ENCODE data around the gene SERGEF.

SERGEF gene

GRCh38 chr11:18012906-18013781 lies at the start of gene SERGEF:
SERGEF (minus strand) TSS chr11:18013047; CDS start chr11:18013010, 37 bp downstream.
- DNase-seq (ENCODE audit: low read depth in 2 of 2): peak; percentile 92

- no peak for DNase-seq (ENCODE audit: low read depth in 2 of 2)
Measured at GRCh38 chr11:18061351-18061750, 48.5 kb upstream of the SERGEF start.

GRCh38 chr11:18056561-18057181 lies 43.8 kb upstream of the SERGEF start:
- DNase-seq (ENCODE audit: low read depth in 2 of 2): no peak

GRCh38 chr11:18054511-18055103 lies 41.8 kb upstream of the SERGEF start:
- no peak for DNase-seq (ENCODE audit: low read depth in 2 of 2)

- DNase-seq (ENCODE audit: low read depth in 2 of 2): no peak
Measured at GRCh38 chr11:18050848-18051247, 38.0 kb upstream of the SERGEF start.

GRCh38 chr11:18046116-18046777 lies 33.4 kb upstream of the SERGEF start, which contains the start of gene TPH1:
TPH1 (minus strand) TSS chr11:18046269; CDS start chr11:18040762, 5,507 bp downstream.
- no peak for DNase-seq (ENCODE audit: low read depth in 2 of 2)

GRCh38 chr11:18036456-18036855 lies 23.6 kb upstream of the SERGEF start:
- DNase-seq (ENCODE audit: low read depth in 2 of 2): no peak

GRCh38 chr11:18027475-18027874 lies 14.6 kb upstream of the SERGEF start:
- DNase-seq (ENCODE audit: low read depth in 2 of 2): no peak

GRCh38 chr11:18022419-18022818 lies 9.6 kb upstream of the SERGEF start:
- no peak for DNase-seq (ENCODE audit: low read depth in 2 of 2)

- DNase-seq (ENCODE audit: low read depth in 2 of 2): no peak
Measured at GRCh38 chr11:18019650-18020049, 6.8 kb upstream of the SERGEF start.

GRCh38 chr11:18016789-18017188 lies 3.9 kb upstream of the SERGEF start:
- no peak for DNase-seq (ENCODE audit: low read depth in 2 of 2)

GRCh38 chr11:18014876-18015275 lies 2.0 kb upstream of the SERGEF start:
- DNase-seq (ENCODE audit: low read depth in 2 of 2): no peak

- DNase-seq (ENCODE audit: low read depth in 2 of 2): no peak
Measured at GRCh38 chr11:18013790-18014507, 1.1 kb upstream of the SERGEF start.

GRCh38 chr11:18012122-18012905 lies 533 bp downstream of the SERGEF start:
- DNase-seq (ENCODE audit: low read depth in 2 of 2): no peak

GRCh38 chr11:18011633-18012032 lies 1.2 kb downstream of the SERGEF start:
- no peak for DNase-seq (ENCODE audit: low read depth in 2 of 2)

GRCh38 chr11:18010977-18011586 lies 1.8 kb downstream of the SERGEF start:
- no peak for DNase-seq (ENCODE audit: low read depth in 2 of 2)

- DNase-seq (ENCODE audit: low read depth in 2 of 2): no peak
Measured at GRCh38 chr11:18010121-18010670, 2.7 kb downstream of the SERGEF start.

- no peak for DNase-seq (ENCODE audit: low read depth in 2 of 2)
Measured at GRCh38 chr11:18005376-18006129, 7.3 kb downstream of the SERGEF start.

GRCh38 chr11:18001191-18001590 lies 11.7 kb downstream of the SERGEF start:
- DNase-seq (ENCODE audit: low read depth in 2 of 2): no peak
